K562 (cell line): ENCODE data around the gene BARHL2. TPM values are rescaled to one million over a fixed set of nuclear protein-coding genes. Genes with fewer than 3 reads are reported as not detected.

Experiments used
- ATAC-seq: fragments of 200-7000 bp; cut with Tn5 transposase; 3 replicates; pipeline ENCODE4 v1.9.1; 2020; ENCODE audit warnings: moderate library complexity
- BruUV-seq: library from RNA; stranded (reverse); fragments of 400-500 nt; replicated peaks from 2 replicates; lab custom pipeline; 2021; lab: Mats Ljungman, UMichigan
- CTCF ChIA-PET: fragments of 300-600 bp; formaldehyde crosslinking; extraction: SDS; loops from one replicate; lab custom pipeline; 2021; ENCODE audit warnings: low intra/inter-chr PET ratio; lab: Yijun Ruan, JAX
- POLR2A ChIA-PET: fragments of 300-600, 350-650 bp; sonication (Branson Sonifier 250); formaldehyde crosslinking; extraction: SDS; loops from one replicate; lab custom pipeline; 2021; ENCODE audit warnings: antibody characterized with exemption, inconsistent platforms; lab: Yijun Ruan, JAX
- DNase-seq, 4 experiments: peaks; one replicate each; pipeline versions ENCODE4 v3.0.0 to v3.0.0-alpha.2; 2011 to 2018; ENCODE audit warnings: low spot score in 3 of 4, mixed read lengths in 3 of 4; ENCODE audit errors: extremely low read depth in 1 of 4
- FAIRE-seq: peaks from 2 replicates; lab custom pipeline; 2011; peaks lifted over from hg19 to GRCh38; lab: Jason Lieb, UNC
- H2AFZ ChIP-seq: 2 replicates; pipeline ENCODE4 v1.6.0; 2011; ENCODE audit warnings: low read depth, low read length, control low read depth, inconsistent platforms
- H3K27ac ChIP-seq: fragments of 200-600 bp; 3 replicates; pipeline ENCODE4 v1.8.0; 2011; ENCODE audit warnings: low read depth, mild to moderate bottlenecking, control low read depth, inconsistent platforms, low read length, moderate library complexity, mixed read lengths; ENCODE audit errors: extremely low read depth
- H3K27me3 ChIP-seq, 2 experiments: fragments of 300-600 bp in 1 of 2; 2 replicates in 1 of 2; 3 replicates in 1 of 2; pipeline versions ENCODE4 v1.6.0 to v1.8.0; 2011; ENCODE audit warnings: inconsistent platforms in 2 of 2, low read length in 2 of 2, mild to moderate bottlenecking in 1 of 2, mixed read lengths in 1 of 2, moderate library complexity in 1 of 2; ENCODE audit not compliant: control insufficient read depth in 2 of 2, insufficient read depth in 2 of 2
- H3K36me3 ChIP-seq: fragments of 300-600 bp; 3 replicates; pipeline ENCODE4 v1.8.0; 2011; ENCODE audit warnings: mild to moderate bottlenecking, low read length, inconsistent platforms; ENCODE audit not compliant: control insufficient read depth, insufficient read depth
- H3K4me1 ChIP-seq, 2 experiments: fragments of 200-600 bp in 1 of 2; replicated peaks in 1 of 2; 2 replicates in 1 of 2; 3 replicates in 1 of 2; pipeline versions ENCODE4 v1.5.1 to v1.8.0; 2011; ENCODE audit warnings: inconsistent platforms in 2 of 2, low read length in 2 of 2, mild to moderate bottlenecking in 1 of 2, mixed read lengths in 1 of 2, moderate library complexity in 1 of 2; ENCODE audit not compliant: control insufficient read depth in 2 of 2, insufficient read depth in 2 of 2
- H3K4me2 ChIP-seq: 2 replicates; pipeline ENCODE4 v1.6.1; 2011; ENCODE audit warnings: low read length, control low read depth, inconsistent platforms, mixed read lengths; ENCODE audit not compliant: insufficient read depth
- H3K4me3 ChIP-seq: fragments of 200-600 bp; sonication (generic), shearing (Covaris generic); 2 replicates; pipeline ENCODE4 v1.5.1; 2016; ENCODE audit warnings: control low read depth, inconsistent platforms
- H3K79me2 ChIP-seq: fragments of 200-600 bp; 3 replicates; pipeline ENCODE4 v1.8.0; 2011; ENCODE audit warnings: low read length, inconsistent platforms; ENCODE audit not compliant: control insufficient read depth, insufficient read depth
- H3K9ac ChIP-seq, 2 experiments: 2 replicates each; pipeline versions ENCODE4 v1.6.0 to v1.6.1; 2011; ENCODE audit warnings: low read depth in 2 of 2, low read length in 2 of 2, control low read depth in 1 of 2, inconsistent platforms in 1 of 2, mild to moderate bottlenecking in 1 of 2, mixed read lengths in 1 of 2; ENCODE audit not compliant: insufficient read depth in 1 of 2
- H3K9me1 ChIP-seq: one replicate; pipeline ENCODE4 v1.6.0; 2011; ENCODE audit warnings: inconsistent platforms, mild to moderate bottlenecking, low read length, moderate library complexity; ENCODE audit not compliant: control insufficient read depth, insufficient read depth
- H3K9me3 ChIP-seq: replicated peaks from 2 replicates; pipeline ENCODE4 v1.5.1; 2011; ENCODE audit warnings: low read depth, low read length, inconsistent platforms; ENCODE audit not compliant: control insufficient read depth, insufficient read depth
- H4K20me1 ChIP-seq: replicated peaks from 2 replicates; pipeline ENCODE4 v1.6.1; 2011; ENCODE audit warnings: low read length, inconsistent platforms, mixed read lengths; ENCODE audit not compliant: control insufficient read depth, insufficient read depth
- ARID1B ChIP-seq: fragments of 450-650 bp; IDR thresholded peaks from 2 replicates; pipeline ENCODE4 v1.6.1; 2016; ENCODE audit warnings: antibody characterized with exemption, mild to moderate bottlenecking, inconsistent platforms
- BDP1 ChIP-seq: IDR thresholded peaks from 3 replicates; pipeline ENCODE4 v1.6.1; 2011; ENCODE audit not compliant: insufficient read length, insufficient read depth
- CBX1 ChIP-seq: sonication (generic); IDR thresholded peaks from 2 replicates; pipeline ENCODE4 v1.6.1; 2016; ENCODE audit warnings: antibody characterized with exemption, low read depth, mild to moderate bottlenecking
- CBX8 ChIP-seq: fragments of 200-600 bp; sonication (generic); IDR thresholded peaks from 2 replicates; pipeline ENCODE4 v1.6.1; 2012; ENCODE audit warnings: borderline replicate concordance, mixed run types, low read depth, mild to moderate bottlenecking, moderate library complexity, mixed read lengths, low read length, control low read depth, inconsistent platforms; ENCODE audit not compliant: poor library complexity, severe bottlenecking; ENCODE audit errors: extremely low read depth
- CXXC5 ChIP-seq: fragments of 250-450 bp; sonication (Bioruptor Pico); IDR thresholded peaks from 2 replicates; pipeline ENCODE4 v1.8.0; 2022; ENCODE audit warnings: inconsistent platforms, mild to moderate bottlenecking, moderate library complexity
- ETS2 ChIP-seq: IDR thresholded peaks from 2 replicates; pipeline ENCODE4 v1.6.1; 2016; ENCODE audit warnings: borderline replicate concordance, missing genetic modification characterization, mild to moderate bottlenecking, moderate library complexity, missing compliant biosample characterization; ENCODE audit not compliant: poor library complexity, severe bottlenecking
- HIVEP1 ChIP-seq: fragments of 250-450 bp; sonication (Bioruptor Pico); IDR thresholded peaks from 2 replicates; pipeline ENCODE4 v1.4.0; 2020; ENCODE audit warnings: mild to moderate bottlenecking
- KDM2B ChIP-seq: fragments of 250-450 bp; sonication (Bioruptor Pico); IDR thresholded peaks from 2 replicates; pipeline ENCODE4 v1.8.0; 2021; ENCODE audit warnings: mild to moderate bottlenecking, moderate library complexity
- NEUROD1 ChIP-seq: fragments of 150-350 bp; IDR thresholded peaks from 2 replicates; pipeline ENCODE4 v1.6.1; 2014; ENCODE audit warnings: borderline replicate concordance, low read length, low read depth; ENCODE audit not compliant: partially characterized antibody
- RFX7 ChIP-seq: fragments of 250-450 bp; sonication (Bioruptor Pico); IDR thresholded peaks from 2 replicates; pipeline ENCODE4 v1.5.1; 2021; ENCODE audit warnings: mild to moderate bottlenecking
- SAP30 ChIP-seq: fragments of 200-600 bp; sonication (generic); IDR thresholded peaks from 2 replicates; pipeline ENCODE4 v1.6.1; 2012; ENCODE audit warnings: borderline replicate concordance, low read depth, mild to moderate bottlenecking, moderate library complexity, low read length, control low read depth, inconsistent platforms; ENCODE audit not compliant: insufficient read depth, poor library complexity, severe bottlenecking
- SETDB1 ChIP-seq: IDR thresholded peaks from one replicate; pipeline ENCODE4 v1.6.1; 2012; ENCODE audit warnings: low read length, control low read depth, inconsistent platforms
- SMAD1 ChIP-seq: fragments of 150-350 bp; IDR thresholded peaks from 2 replicates; pipeline ENCODE4 v1.6.1; 2014; ENCODE audit warnings: low read length, low read depth; ENCODE audit not compliant: partially characterized antibody
- SMAD2 ChIP-seq: fragments of 150-350 bp; IDR thresholded peaks from 2 replicates; pipeline ENCODE4 v1.6.1; 2014; ENCODE audit warnings: low read depth, mild to moderate bottlenecking, low read length
- ZBTB1 ChIP-seq: sonication (generic); formaldehyde crosslinking; IDR thresholded peaks from 2 replicates; pipeline ENCODE4 v1.8.1; 2023; ENCODE audit warnings: missing genetic modification reagents, low read depth, mild to moderate bottlenecking, borderline replicate concordance
- ZNF175 ChIP-seq: fragments of 200-800 bp; sonication (Bioruptor generic); IDR thresholded peaks from 2 replicates; pipeline ENCODE4 v1.6.1; 2016; ENCODE audit warnings: low read depth, mild to moderate bottlenecking, missing genetic modification characterization, missing compliant biosample characterization
- ZNF408 ChIP-seq: fragments of 250-450 bp; sonication (Bioruptor Pico); IDR thresholded peaks from 2 replicates; pipeline ENCODE4 v1.4.0; 2020; ENCODE audit warnings: low read depth, mild to moderate bottlenecking, moderate library complexity
- WGBS: fragments of 100-300 bp; shearing (Covaris generic); methylation state at CpG from one replicate; pipeline ENCODE4 v1.1.6; 2016; ENCODE audit warnings: low coverage, mixed read lengths; ENCODE audit not compliant: insufficient coverage; ENCODE audit errors: missing lambda C conversion rate; 5-methylcytosine and 5-hydroxymethylcytosine counted together
- in situ Hi-C: fragments of 300-500 bp; cut with MboI; formaldehyde crosslinking; loops from 4 replicates; pipeline ENCODE4 v1.15.0; 2018; ENCODE audit warnings: inconsistent platforms, mixed read lengths
- intact Hi-C: fragments of 100-400 bp; cut with micrococcal nuclease; formaldehyde crosslinking; loops from 2 replicates; pipeline ENCODE4 v1.14.2; 2022
- polyA plus RNA-seq, 8 experiments: library from polyadenylated mRNA; depleted of rRNA in 4 of 8; stranded (reverse) in 5 of 8; unstranded in 3 of 8; fragments of >200 nt; fragmentation: Nextera tagmentation in 2 of 8; fragmentation: Illumina TruSeq in 1 of 8; extraction: Ambion mirVana in 2 of 8; extraction: Trizol in 1 of 8; gene quantifications; 2 replicates each; pipeline versions ENCODE4 v1.2.1 to v1.2.3, GENCODE V29; 2011 to 2014; ENCODE audit warnings: inconsistent platforms in 1 of 8, missing spikeins in 1 of 8
- total RNA-seq, 7 experiments: library from RNA; depleted of rRNA in 6 of 7; stranded (reverse); fragments of >200 nt in 6 of 7; fragmentation: Illumina TruSeq in 2 of 7; extraction: Trizol in 2 of 7; gene quantifications; 2 replicates each; pipeline versions ENCODE4 v1.2.1 to v1.2.3, GENCODE V29; 2011 to 2021; ENCODE audit warnings: low replicate concordance in 1 of 7
- TF ChIP-seq, protein P1 (sequence below): fragments of 450-650 bp; IDR thresholded peaks from 2 replicates; pipeline ENCODE4 v1.6.1; 2016; ENCODE audit warnings: low read depth, mild to moderate bottlenecking, moderate library complexity
- TF ChIP-seq, protein P2 (sequence below): sonication (generic); formaldehyde crosslinking; IDR thresholded peaks from 2 replicates; pipeline ENCODE4 v1.8.1; 2023; ENCODE audit warnings: mild to moderate bottlenecking, missing genetic modification reagents

Gene BARHL2
- total and polyA plus RNA-seq, 9 of the 15 experiments (the other 6 are each of a cell fraction or from before 2014, with no cell fraction given) = 0.06 to 0.11 (median 0.09) TPM; not detected in 6

DNA sequence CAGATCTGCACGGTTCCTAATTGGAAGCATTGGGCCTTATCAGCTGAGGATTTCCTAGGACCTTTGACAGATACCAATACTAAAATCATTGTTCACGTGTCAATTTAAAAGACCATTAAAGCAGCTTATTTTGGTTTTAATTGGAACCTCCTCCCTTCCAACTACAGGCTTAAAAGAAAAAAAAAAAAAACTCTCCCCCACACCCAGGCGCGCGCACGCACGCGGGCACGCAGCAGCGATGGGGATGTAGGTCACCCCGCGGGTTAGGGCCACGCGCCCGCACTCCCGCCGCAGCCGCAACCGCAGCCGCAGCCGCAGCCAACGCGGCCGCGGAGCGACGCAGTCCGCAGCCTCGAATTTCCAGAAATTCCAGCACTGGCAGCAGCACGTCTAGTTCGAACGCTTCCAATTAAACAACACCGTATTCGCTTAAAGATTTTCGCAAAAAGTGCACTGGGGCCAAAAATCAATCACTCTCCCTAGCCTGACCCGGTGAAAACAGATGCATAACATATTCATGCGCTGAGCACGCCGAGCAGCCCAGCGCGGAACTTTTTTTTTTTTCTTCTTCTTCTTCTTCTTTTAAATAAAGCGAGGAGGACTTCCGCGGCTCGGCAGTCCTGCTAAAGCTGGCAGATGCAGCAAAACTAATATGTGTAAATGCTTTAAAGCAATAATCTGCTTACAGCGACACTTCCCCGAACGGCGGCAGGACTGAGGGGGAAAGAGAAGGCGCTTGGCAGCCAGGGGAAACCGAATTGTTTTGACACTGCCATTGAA is 13.3 kb upstream of the BARHL2 start:
- 25% methylated on average over 46 of the region's 51 CpGs for WGBS
- in situ Hi-C loops (no loop called here), intact Hi-C loops (no loop called here)
- peak overlapping the region; percentile 14 to 82; a peak in 2 of 4 replicates for H3K9ac ChIP-seq
- peaks cover 0 to 2% of the 10 kb centered on the region in 2 experiments; a peak in 2 of 5 replicates for H3K27me3 ChIP-seq
- no peaks in the 10 kb centered on the region for H3K79me2 ChIP-seq
- no TSS peak for BruUV-seq
- H3K4me3 ChIP-seq = peak overlapping the region; percentile 39
- H2AFZ ChIP-seq = peak overlapping the region; percentile 52
- H3K36me3 ChIP-seq = no peaks in the 10 kb centered on the region
- CTCF ChIA-PET = no interaction called here
- no peak overlapping the region for H3K27ac ChIP-seq
- POLR2A ChIA-PET = interaction anchor here (0.6 to 1.6 kb wide), 5 partner anchors 7 to 140 kb away, joined by 3 to 4 read pairs (median 4); no protein-coding TSS in a partner anchor
- ATAC-seq = peak; percentile 74
- peak overlapping the region; percentile 65 for H3K4me2 ChIP-seq
- peaks cover 6 to 11% of the 10 kb centered on the region in 2 experiments; a peak in 4 of 5 replicates for H3K4me1 ChIP-seq
- no peaks in the 10 kb centered on the region for H3K9me1 ChIP-seq
- peak; percentile 26 for FAIRE-seq
- peak in 1 of 4 experiments; percentile 28 for DNase-seq
- H3K9me3 ChIP-seq = no peaks in the 10 kb centered on the region
- no peaks in the 10 kb centered on the region for H4K20me1 ChIP-seq
- TF ChIP-seq NEUROD1 (no peak), ETS2 (tag) (no peak), ARID1B (no peak), HIVEP1 (CRISPR knock-in tag) (no peak), SMAD2 (no peak), SETDB1 (no peak), BDP1 (no peak), ZNF175 (no peak), ZBTB1 (CRISPR knock-in tag) (peak; percentile 99), KDM2B (no peak), SMAD1 (no peak), ZNF408 (CRISPR knock-in tag) (no peak), CBX1 (no peak), SAP30 (no peak), CBX8 (peak; percentile 52), RFX7 (CRISPR knock-in tag) (no peak), CXXC5 (CRISPR knock-in tag) (peak; percentile 66; the same call in 1 of the 2 replicates)
- TF ChIP-seq, protein P1, sequence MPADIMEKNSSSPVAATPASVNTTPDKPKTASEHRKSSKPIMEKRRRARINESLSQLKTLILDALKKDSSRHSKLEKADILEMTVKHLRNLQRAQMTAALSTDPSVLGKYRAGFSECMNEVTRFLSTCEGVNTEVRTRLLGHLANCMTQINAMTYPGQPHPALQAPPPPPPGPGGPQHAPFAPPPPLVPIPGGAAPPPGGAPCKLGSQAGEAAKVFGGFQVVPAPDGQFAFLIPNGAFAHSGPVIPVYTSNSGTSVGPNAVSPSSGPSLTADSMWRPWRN = peak; percentile 89
- TF ChIP-seq, protein P2, sequence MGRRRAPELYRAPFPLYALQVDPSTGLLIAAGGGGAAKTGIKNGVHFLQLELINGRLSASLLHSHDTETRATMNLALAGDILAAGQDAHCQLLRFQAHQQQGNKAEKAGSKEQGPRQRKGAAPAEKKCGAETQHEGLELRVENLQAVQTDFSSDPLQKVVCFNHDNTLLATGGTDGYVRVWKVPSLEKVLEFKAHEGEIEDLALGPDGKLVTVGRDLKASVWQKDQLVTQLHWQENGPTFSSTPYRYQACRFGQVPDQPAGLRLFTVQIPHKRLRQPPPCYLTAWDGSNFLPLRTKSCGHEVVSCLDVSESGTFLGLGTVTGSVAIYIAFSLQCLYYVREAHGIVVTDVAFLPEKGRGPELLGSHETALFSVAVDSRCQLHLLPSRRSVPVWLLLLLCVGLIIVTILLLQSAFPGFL (CRISPR knock-in tag) = no peak
